ENCODE data around the gene GULP1. TPM values are rescaled to one million over a fixed set of nuclear protein-coding genes. Genes with fewer than 3 reads are reported as not detected.
"Not testable (repeated sequence)": the region's sequence is repeated elsewhere in the genome, so short reads cannot be mapped to it uniquely, and the experiment has no call there.

The GULP1 gene
- total and polyA plus RNA-seq, 9 donors, result 15.0 to 32.8 (median 21.8) TPM

- Histone ChIP-seq H3K27ac (ENCODE audit: low read length) (no peak overlapping the region), H3K27me3 (ENCODE audit: control insufficient read depth, insufficient read depth, low read length) (no peaks in the 10 kb centered on the region), H3K36me3 (ENCODE audit: control insufficient read depth, insufficient read depth, low read length) (no peaks in the 10 kb centered on the region), H3K9me3 (replicated peaks; ENCODE audit: control insufficient read depth, low read depth, low read length) (no peaks in the 10 kb centered on the region), H3K4me1 (ENCODE audit: control insufficient read depth, insufficient read depth, low read length) (peaks cover 2% of the 10 kb centered on the region), H3K4me3 (ENCODE audit: low read length) (no peak overlapping the region)
- DNase-seq, result no peak
- WGBS (ENCODE audit: insufficient coverage), result 100% methylated on average over 1 of the region's 2 CpGs
Measured at GRCh38 chr2:188285774-188286173, 5.9 kb upstream of the GULP1 start.

- Histone ChIP-seq H3K27me3 (ENCODE audit: control insufficient read depth, insufficient read depth, low read length) (no peaks in the 10 kb centered on the region), H3K9me3 (replicated peaks; ENCODE audit: control insufficient read depth, low read depth, low read length) (no peaks in the 10 kb centered on the region), H3K27ac (ENCODE audit: low read length) (peak overlapping the region; percentile 97), H3K36me3 (ENCODE audit: control insufficient read depth, insufficient read depth, low read length) (no peaks in the 10 kb centered on the region), H3K4me3 (ENCODE audit: low read length) (peak overlapping the region; percentile 86), H3K4me1 (ENCODE audit: control insufficient read depth, insufficient read depth, low read length) (peaks cover 8% of the 10 kb centered on the region)
- WGBS (ENCODE audit: insufficient coverage), result 11% methylated on average over 1 of the region's 12 CpGs
- no peak for DNase-seq
Measured at GRCh38 chr2:188291142-188291616, 495 bp upstream of the GULP1 start.

GRCh38 chr2:188292348-188293239, 920 bp downstream of the GULP1 start:
- peak; percentile 88 for DNase-seq
- Histone ChIP-seq H3K27me3 (ENCODE audit: control insufficient read depth, insufficient read depth, low read length) (no peaks in the 10 kb centered on the region), H3K27ac (ENCODE audit: low read length) (peak overlapping the region; percentile 97), H3K9me3 (replicated peaks; ENCODE audit: control insufficient read depth, low read depth, low read length) (no peaks in the 10 kb centered on the region), H3K36me3 (ENCODE audit: control insufficient read depth, insufficient read depth, low read length) (no peaks in the 10 kb centered on the region), H3K4me1 (ENCODE audit: control insufficient read depth, insufficient read depth, low read length) (peaks cover 8% of the 10 kb centered on the region), H3K4me3 (ENCODE audit: low read length) (peak overlapping the region; percentile 86)
- WGBS (ENCODE audit: insufficient coverage), result under 1% methylated on average over 52 of the region's 54 CpGs

- Histone ChIP-seq H3K27me3 (ENCODE audit: control insufficient read depth, insufficient read depth, low read length) (no peaks in the 10 kb centered on the region), H3K4me1 (ENCODE audit: control insufficient read depth, insufficient read depth, low read length) (peaks cover 8% of the 10 kb centered on the region), H3K36me3 (ENCODE audit: control insufficient read depth, insufficient read depth, low read length) (no peaks in the 10 kb centered on the region), H3K9me3 (replicated peaks; ENCODE audit: control insufficient read depth, low read depth, low read length) (no peaks in the 10 kb centered on the region), H3K27ac (ENCODE audit: low read length) (peak overlapping the region; percentile 97), H3K4me3 (ENCODE audit: low read length) (peak overlapping the region; percentile 86)
- DNase-seq, result peak; percentile 91
- WGBS (ENCODE audit: insufficient coverage), result 5% methylated on average over 5 of the region's 10 CpGs
Measured at GRCh38 chr2:188293601-188294351, 2.1 kb downstream of the GULP1 start.

GRCh38 chr2:188294352-188294926, 2.8 kb downstream of the GULP1 start:
- H3K4me3 ChIP-seq (ENCODE audit: low read length), result no peak overlapping the region
- H3K9me3 ChIP-seq (replicated peaks; ENCODE audit: control insufficient read depth, low read depth, low read length), result no peaks in the 10 kb centered on the region
- no peaks in the 10 kb centered on the region for H3K36me3 ChIP-seq (ENCODE audit: control insufficient read depth, insufficient read depth, low read length)
- H3K4me1 ChIP-seq (ENCODE audit: control insufficient read depth, insufficient read depth, low read length), result peaks cover 8% of the 10 kb centered on the region
- no CpG with 5 or more reads among the region's 1 CpG for WGBS (ENCODE audit: insufficient coverage)
- H3K27ac ChIP-seq (ENCODE audit: low read length), result peak overlapping the region; percentile 97
- H3K27me3 ChIP-seq (ENCODE audit: control insufficient read depth, insufficient read depth, low read length), result no peaks in the 10 kb centered on the region
- DNase-seq, result peak; percentile 75

GRCh38 chr2:188295067-188295685, 3.5 kb downstream of the GULP1 start:
- peak; percentile 29 for DNase-seq
- H3K27ac ChIP-seq (ENCODE audit: low read length), result no peak overlapping the region
- peaks cover 8% of the 10 kb centered on the region for H3K4me1 ChIP-seq (ENCODE audit: control insufficient read depth, insufficient read depth, low read length)
- H3K9me3 ChIP-seq (replicated peaks; ENCODE audit: control insufficient read depth, low read depth, low read length), result no peaks in the 10 kb centered on the region
- no CpG with 5 or more reads among the region's 3 CpGs for WGBS (ENCODE audit: insufficient coverage)
- H3K36me3 ChIP-seq (ENCODE audit: control insufficient read depth, insufficient read depth, low read length), result no peaks in the 10 kb centered on the region
- no peaks in the 10 kb centered on the region for H3K27me3 ChIP-seq (ENCODE audit: control insufficient read depth, insufficient read depth, low read length)
- H3K4me3 ChIP-seq (ENCODE audit: low read length), result no peak overlapping the region

- no peaks in the 10 kb centered on the region for H3K27me3 ChIP-seq (ENCODE audit: control insufficient read depth, insufficient read depth, low read length)
- no peak for DNase-seq
- no peaks in the 10 kb centered on the region for H3K9me3 ChIP-seq (replicated peaks; ENCODE audit: control insufficient read depth, low read depth, low read length)
- H3K36me3 ChIP-seq (ENCODE audit: control insufficient read depth, insufficient read depth, low read length), result no peaks in the 10 kb centered on the region
- H3K27ac ChIP-seq (ENCODE audit: low read length), result no peak overlapping the region
- H3K4me3 ChIP-seq (ENCODE audit: low read length), result no peak overlapping the region
- H3K4me1 ChIP-seq (ENCODE audit: control insufficient read depth, insufficient read depth, low read length), result peaks cover 6% of the 10 kb centered on the region
Measured at GRCh38 chr2:188297978-188298377, 6.3 kb downstream of the GULP1 start.

GRCh38 chr2:188298937-188299371, 7.3 kb downstream of the GULP1 start:
- H3K27ac ChIP-seq (ENCODE audit: low read length); H3K36me3 ChIP-seq (ENCODE audit: control insufficient read depth, insufficient read depth, low read length); H3K9me3 ChIP-seq (replicated peaks; ENCODE audit: control insufficient read depth, low read depth, low read length); H3K27me3 ChIP-seq (ENCODE audit: control insufficient read depth, insufficient read depth, low read length); H3K4me3 ChIP-seq (ENCODE audit: low read length); H3K4me1 ChIP-seq (ENCODE audit: control insufficient read depth, insufficient read depth, low read length); DNase-seq: not testable (repeated sequence)
- 100% methylated on average over 2 of the region's 4 CpGs for WGBS (ENCODE audit: insufficient coverage)

- DNase-seq, result no peak
- Histone ChIP-seq H3K36me3 (ENCODE audit: control insufficient read depth, insufficient read depth, low read length) (no peaks in the 10 kb centered on the region), H3K9me3 (replicated peaks; ENCODE audit: control insufficient read depth, low read depth, low read length) (no peaks in the 10 kb centered on the region), H3K4me3 (ENCODE audit: low read length) (no peak overlapping the region), H3K4me1 (ENCODE audit: control insufficient read depth, insufficient read depth, low read length) (no peaks in the 10 kb centered on the region), H3K27ac (ENCODE audit: low read length) (no peak overlapping the region), H3K27me3 (ENCODE audit: control insufficient read depth, insufficient read depth, low read length) (no peaks in the 10 kb centered on the region)
- no CpG with 5 or more reads among the region's 2 CpGs for WGBS (ENCODE audit: insufficient coverage)
Measured at GRCh38 chr2:188303363-188304031, 11.8 kb downstream of the GULP1 start.

Data from muscle of leg (tissue), 11 donors.